NCI-H2171 (cell line): Measurements from ENCODE around the gene KLHDC3.
"Not testable (repeated sequence)": the region's sequence is repeated elsewhere in the genome, so short reads cannot be mapped to it uniquely, and the experiment has no call there.

ENCODE experiments used
- DNase-seq: peaks from one replicate; lab custom pipeline; 2025; lab: John Stamatoyannopoulos, UW

The KLHDC3 gene

GRCh38 chr6:43029120-43029519 is 15.1 kb downstream of the KLHDC3 start:
- DNase-seq = no peak

GRCh38 chr6:43032326-43032725 is 18.3 kb downstream of the KLHDC3 start:
- DNase-seq = no peak

- no peak for DNase-seq
Observed at GRCh38 chr6:43033496-43034189, 19.6 kb downstream of the KLHDC3 start.

- DNase-seq = no peak
Observed at GRCh38 chr6:43034190-43034525, 20.1 kb downstream of the KLHDC3 start.

GRCh38 chr6:43035495-43036194 is 21.6 kb downstream of the KLHDC3 start:
- DNase-seq = no peak

- no peak for DNase-seq
Observed at GRCh38 chr6:43036712-43037111, 22.7 kb downstream of the KLHDC3 start.

- no peak for DNase-seq
Observed at GRCh38 chr6:43037197-43037596, 23.1 kb downstream of the KLHDC3 start.

- no peak for DNase-seq
Observed at GRCh38 chr6:43037706-43038105, 23.7 kb downstream of the KLHDC3 start.

- DNase-seq = no peak
Observed at GRCh38 chr6:43038727-43039126, 24.7 kb downstream of the KLHDC3 start.

GRCh38 chr6:43040542-43041257 is 26.7 kb downstream of the KLHDC3 start:
- no peak for DNase-seq

GRCh38 chr6:43041475-43041874 is 27.4 kb downstream of the KLHDC3 start:
- DNase-seq = not testable (repeated sequence)

GRCh38 chr6:43043310-43043709 is 29.3 kb downstream of the KLHDC3 start:
- DNase-seq = no peak

GRCh38 chr6:43045371-43045930 is 31.4 kb downstream of the KLHDC3 start:
- no peak for DNase-seq

- DNase-seq = no peak
Observed at GRCh38 chr6:43047998-43048397, 33.9 kb downstream of the KLHDC3 start.

GRCh38 chr6:43050981-43051380 is 36.9 kb downstream of the KLHDC3 start:
- no peak for DNase-seq

- DNase-seq = no peak
Observed at GRCh38 chr6:43052225-43052841, 38.3 kb downstream of the KLHDC3 start.

- no peak for DNase-seq
Observed at GRCh38 chr6:43052842-43053544, 38.9 kb downstream of the KLHDC3 start.

GRCh38 chr6:43053545-43054205 is 39.6 kb downstream of the KLHDC3 start, which contains the start of gene CUL7:
CUL7 (minus strand) TSS chr6:43053851; CDS start chr6:43052788, 1,063 bp downstream.
- peak; percentile 95 for DNase-seq

- no peak for DNase-seq
Observed at GRCh38 chr6:43054206-43054943, 40.3 kb downstream of the KLHDC3 start.

- DNase-seq = no peak
Observed at GRCh38 chr6:43055966-43056365, 41.9 kb downstream of the KLHDC3 start.
